Frontal cortex (tissue), 4 donors: Measurements from ENCODE around the gene SOCS1. TPM values are rescaled to one million over a fixed set of nuclear protein-coding genes. Genes with fewer than 3 reads are reported as not detected.

Source experiments
- DNase-seq, 2 donors: peaks; one replicate each; pipeline ENCODE4 v3.0.0; 2012; ENCODE audit warnings: low spot score in 2 of 2
- FAIRE-seq: peaks from 2 replicates; lab custom pipeline; 2012; peaks lifted over from hg19 to GRCh38; lab: Jason Lieb, UNC
- total RNA-seq: library from RNA; depleted of rRNA; stranded (reverse); fragments of >200 nt; gene quantifications from one replicate; pipeline ENCODE4 v1.2.3, GENCODE V29; 2014
- donor health status: control.
- donor health status: control.
- donor health status: control.

SOCS1 gene
- total RNA-seq, 1 donor from 2014 or later: 0.82 TPM

- DNase-seq: no peak
- FAIRE-seq: no peak
Observed at GRCh38 chr16:11250786-11251524, 5.0 kb downstream of the SOCS1 start.

DNA sequence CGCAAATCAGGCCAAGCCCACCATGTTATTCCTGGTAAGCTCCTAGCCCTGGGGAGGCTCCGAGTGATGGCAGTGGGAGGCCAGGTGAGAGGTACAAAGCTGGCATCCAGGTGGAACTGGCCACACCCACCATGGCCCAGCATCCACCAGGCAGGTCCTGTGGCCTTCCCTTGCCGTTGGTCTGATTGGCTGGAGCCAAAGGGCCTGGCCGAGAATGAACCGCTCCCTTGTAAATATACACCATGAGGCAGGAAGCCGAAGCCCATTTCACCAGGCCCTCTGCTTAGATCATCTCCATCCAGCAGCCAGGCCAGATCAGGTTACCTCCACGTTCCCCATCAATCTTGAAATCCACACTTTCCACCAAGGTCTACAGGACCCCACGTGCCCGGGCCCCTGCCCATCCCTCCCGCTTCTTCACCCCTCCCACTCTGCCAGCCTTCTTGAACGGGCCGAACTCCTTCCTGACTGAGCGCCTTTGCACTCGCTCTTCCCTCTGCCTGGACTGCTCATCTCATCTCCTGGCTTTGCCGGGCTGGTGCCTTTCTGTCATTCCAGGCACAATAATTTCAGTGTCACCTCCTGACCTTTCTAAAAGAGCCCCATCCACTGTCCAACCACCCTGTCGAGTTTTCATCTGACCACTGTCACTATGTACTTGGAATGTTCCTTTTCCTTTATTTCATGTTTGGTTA, 5.8 kb downstream of the SOCS1 start:
- DNase-seq (no peak), FAIRE-seq (no peak)

- DNase-seq: no peak
- FAIRE-seq: no peak
Observed at GRCh38 chr16:11249233-11250061, 6.6 kb downstream of the SOCS1 start.

- FAIRE-seq (no peak), DNase-seq (no peak)
Observed at GRCh38 chr16:11248133-11248532, 7.9 kb downstream of the SOCS1 start.

DNA sequence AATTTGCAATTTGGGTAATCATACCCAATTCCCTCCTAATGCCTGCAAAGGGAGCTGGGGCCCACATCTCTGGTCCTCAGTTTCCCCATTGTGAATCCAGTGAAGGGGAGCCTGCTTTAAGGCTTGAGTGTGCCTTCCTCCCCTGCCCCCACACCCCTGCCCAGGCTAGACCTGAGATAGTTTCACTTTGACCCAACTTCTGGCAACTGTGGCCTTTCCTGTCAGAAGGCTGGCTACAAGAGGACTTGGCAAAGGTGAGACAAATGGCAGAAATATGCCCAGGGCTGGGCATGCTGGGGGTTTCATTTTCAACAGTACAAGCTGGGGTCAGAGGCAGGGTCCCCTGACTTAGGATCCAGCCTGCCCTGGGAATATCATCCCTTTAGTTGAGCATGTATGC, 10.0 kb downstream of the SOCS1 start:
- DNase-seq: no peak
- no peak for FAIRE-seq

DNA sequence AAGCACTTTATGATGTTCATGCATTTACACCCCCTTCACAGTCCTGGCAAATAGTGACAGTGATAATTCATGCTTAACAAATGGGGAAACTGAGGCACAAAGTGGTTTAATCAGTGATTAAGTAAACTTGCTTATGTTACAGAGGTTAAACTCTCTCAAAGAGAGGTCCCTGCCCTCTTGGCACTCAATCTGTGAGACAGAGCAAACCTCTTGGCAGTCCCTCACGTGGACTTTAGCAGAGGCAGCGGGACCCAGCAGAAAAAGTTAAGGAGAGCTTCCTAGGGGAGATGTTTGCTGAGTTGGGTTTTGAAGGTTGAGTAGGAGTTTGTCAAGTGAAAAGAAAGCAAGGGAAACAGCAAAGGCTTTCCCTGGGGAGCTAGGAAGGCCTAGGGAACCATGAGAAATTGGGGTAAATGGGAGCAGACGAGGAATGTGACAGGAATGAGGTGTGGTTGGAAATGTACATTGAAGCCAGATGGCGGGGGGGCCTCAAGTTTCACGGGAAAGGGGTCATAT, 10.7 kb downstream of the SOCS1 start:
- FAIRE-seq: no peak
- DNase-seq: no peak

DNA sequence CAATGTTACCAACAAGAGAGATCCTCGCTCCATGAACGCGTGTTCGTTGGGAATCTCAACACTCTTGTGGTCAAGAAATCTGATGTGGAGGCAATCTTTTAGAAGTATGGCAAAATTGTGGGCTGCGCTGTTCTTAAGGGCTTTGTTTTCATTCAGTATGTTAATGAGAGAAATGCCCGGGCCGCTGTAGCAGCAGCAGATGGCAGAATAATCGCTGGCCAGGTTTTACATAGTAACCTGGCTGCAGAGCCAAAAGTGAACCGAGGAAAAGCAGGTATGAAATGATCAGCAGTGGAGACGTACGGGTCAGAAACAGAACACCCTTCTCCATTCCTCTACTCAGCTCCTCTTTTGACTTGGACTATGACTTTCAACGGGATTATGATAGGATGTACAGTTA, 13.3 kb downstream of the SOCS1 start:
- DNase-seq: no peak
- FAIRE-seq: no peak

DNA sequence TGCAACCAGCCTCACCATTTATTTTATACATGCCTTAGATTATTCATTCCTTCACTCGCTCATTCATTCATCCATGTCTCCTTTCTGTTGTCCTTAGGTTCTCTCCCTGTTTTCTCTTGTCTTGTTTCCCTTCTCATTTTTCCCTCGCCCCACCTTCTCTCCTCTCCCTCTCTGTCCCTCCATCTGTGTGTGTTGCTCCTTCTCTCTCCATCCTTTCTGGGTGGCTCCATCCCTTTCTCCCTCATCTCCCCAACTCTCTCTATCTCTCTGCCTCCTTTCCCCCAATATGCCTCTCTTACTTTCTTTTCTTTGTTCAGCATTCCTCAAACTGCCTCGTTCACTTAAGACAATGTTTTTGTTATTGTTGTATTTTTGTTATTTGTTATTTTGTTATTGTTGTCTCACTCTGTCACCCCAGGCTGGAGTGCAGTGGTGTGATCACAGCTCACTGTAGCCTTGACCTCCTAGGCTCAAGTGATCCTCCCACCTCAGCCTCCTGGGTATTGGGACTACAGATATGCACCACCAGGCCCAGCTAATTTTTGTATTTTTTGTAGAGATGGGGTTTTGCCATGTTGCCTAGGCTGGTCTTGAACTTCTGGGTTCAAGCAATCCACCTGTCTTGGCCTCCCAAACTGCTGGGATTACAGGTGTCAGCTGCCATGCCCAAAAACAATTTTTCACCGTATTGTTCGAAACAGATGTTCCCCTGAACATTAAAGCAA, 14.4 kb downstream of the SOCS1 start:
- FAIRE-seq (no peak), DNase-seq (no peak)

DNA sequence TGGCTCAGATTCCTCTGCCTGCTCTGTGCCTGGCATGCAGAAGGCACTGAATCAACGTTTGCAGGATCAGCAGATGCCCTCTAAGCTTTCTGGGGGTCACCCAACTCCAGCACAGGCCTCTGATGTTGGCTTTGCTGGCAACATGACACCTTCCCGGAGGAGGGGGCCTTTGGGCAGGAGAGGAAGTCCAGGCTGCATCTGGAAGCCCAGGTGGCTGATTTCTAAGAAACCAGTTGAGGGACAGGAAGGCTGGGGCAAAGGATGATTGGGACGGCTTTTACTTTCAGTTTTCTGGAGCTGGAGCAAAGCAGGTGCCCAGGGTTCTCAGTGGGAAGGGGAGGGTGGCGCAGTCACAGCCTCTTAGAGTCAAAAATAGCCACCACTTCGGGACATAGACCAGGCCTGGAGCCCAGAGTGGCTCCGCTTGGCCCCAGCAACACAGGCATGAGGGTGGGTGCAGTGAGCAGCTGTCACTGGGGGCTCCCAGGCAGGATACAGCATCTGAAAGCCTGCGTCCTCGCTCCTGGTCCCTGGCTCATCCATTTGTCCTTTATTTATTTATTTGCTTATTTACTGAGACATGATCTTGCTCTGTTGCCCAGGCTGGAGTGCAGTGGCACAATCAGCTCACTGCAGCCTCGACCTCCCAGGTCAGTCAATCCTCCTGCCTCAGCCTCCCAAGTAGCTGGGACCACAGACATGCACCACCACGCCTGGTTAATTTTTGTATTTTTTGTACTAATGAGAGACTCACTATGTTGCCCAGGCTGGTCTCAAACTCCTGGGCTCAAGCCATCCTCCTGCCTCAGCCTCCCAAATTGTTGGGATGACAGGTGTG, 15.1 kb downstream of the SOCS1 start:
- DNase-seq (no peak), FAIRE-seq (no peak)

- DNase-seq (no peak), FAIRE-seq (no peak)
Observed at GRCh38 chr16:11239644-11240632, 16.1 kb downstream of the SOCS1 start.

- FAIRE-seq: no peak
- no peak for DNase-seq
Observed at GRCh38 chr16:11238272-11239202, 17.5 kb downstream of the SOCS1 start.

GRCh38 chr16:11236461-11237254, 19.3 kb downstream of the SOCS1 start:
- DNase-seq (no peak), FAIRE-seq (no peak)

DNA sequence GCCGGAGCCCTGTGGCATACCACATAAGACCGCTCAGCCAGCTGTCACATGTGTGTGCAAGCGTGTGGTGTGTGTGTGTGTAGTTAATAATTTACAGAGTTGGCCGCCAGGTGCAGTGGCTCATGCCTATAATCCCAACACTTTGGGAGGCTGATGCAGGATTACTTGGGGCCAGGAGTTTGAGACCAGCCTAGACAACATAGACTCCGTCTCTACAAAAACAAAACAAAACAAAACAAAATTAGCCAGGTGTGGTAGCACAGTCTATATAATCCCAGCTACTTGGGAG, 20.4 kb downstream of the SOCS1 start:
- DNase-seq (no peak), FAIRE-seq (no peak)

DNA sequence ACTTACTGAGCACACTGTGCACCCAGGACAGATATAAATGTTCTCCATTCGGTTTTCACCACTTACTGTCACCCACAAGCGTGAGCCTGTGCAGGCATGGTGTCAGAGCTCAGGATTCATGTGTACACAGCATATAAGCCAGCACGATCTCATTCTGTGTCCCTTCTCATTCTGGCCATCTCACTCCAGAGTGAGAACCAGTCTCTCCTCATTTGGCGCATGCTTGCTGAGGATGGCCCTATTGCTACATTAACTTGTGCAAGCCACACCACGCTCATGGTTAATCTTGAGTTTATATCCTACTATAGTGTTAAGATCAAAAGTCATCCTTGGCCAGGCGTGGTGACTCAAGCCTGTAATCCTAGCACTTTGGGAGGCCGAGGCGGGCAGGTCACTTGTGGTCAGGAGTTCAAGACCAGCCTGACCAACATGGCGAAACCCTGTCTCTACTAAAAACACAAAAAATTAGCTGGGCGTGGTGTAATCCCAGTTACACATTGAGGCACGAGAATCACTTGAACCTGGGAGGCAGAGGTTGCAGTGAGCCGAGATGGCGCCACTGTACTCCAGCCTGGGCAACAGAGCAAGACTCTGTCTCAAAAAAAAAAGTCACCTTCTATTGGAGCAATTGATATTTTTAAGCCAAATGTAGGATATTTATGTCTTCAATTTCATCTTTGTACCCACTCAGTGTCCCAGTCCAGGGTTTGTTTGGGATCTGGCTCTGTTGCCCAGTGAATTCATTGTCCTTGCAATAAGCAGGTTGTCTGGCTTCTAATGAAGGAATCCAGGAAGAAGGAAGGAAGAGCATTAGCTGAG, 20.9 kb downstream of the SOCS1 start:
- no peak for FAIRE-seq
- no peak for DNase-seq

GRCh38 chr16:11233727-11234376, 22.2 kb downstream of the SOCS1 start:
- FAIRE-seq: no peak
- no peak for DNase-seq
